ENCODE data around the gene ZBTB39.

DNA sequence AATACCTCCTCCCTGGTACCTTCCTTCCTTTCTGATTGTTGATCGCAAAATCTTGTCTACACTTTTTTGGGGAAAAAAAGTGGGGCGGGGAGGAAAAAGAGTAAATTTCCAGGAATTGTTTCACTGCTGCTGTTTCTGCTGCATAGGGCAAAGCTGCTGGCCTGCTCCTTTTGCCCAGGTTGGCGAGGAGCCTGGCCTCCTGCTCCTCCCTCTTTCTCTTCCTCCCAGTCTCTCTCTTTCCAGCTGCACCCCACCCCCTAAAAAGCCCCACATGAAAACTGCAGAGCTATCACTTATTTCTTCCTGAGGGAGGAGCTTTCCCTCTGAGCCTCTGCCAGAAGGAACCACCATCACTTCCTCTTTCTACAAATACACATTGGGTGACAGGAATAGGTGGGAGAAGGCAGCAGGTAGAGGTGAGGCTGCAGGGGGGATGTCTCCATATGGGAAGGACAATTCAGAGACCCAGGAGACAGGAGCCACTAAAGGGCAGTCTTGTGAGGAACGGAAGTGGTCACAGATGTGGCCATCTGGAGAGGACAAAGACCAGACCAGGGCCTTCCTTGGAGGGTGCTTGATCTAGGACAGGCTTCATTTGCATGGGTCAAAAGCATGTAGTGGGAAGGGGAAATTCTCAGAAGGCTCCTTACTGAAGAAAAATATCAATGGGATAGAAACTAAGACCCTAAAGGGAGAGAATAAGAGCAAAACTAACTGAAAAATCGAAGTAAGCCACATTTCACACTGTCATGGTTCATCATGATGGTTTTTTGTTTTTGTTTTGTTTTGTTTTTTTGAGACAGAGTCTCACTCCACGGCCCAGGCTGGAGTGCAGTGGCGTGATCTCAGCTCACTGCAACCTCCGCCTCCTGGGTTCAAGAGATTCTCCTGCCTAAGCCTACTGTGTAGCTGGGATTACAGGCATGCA, 14.8 kb downstream of the ZBTB39 start:
- TF ChIP-seq, protein P1, sequence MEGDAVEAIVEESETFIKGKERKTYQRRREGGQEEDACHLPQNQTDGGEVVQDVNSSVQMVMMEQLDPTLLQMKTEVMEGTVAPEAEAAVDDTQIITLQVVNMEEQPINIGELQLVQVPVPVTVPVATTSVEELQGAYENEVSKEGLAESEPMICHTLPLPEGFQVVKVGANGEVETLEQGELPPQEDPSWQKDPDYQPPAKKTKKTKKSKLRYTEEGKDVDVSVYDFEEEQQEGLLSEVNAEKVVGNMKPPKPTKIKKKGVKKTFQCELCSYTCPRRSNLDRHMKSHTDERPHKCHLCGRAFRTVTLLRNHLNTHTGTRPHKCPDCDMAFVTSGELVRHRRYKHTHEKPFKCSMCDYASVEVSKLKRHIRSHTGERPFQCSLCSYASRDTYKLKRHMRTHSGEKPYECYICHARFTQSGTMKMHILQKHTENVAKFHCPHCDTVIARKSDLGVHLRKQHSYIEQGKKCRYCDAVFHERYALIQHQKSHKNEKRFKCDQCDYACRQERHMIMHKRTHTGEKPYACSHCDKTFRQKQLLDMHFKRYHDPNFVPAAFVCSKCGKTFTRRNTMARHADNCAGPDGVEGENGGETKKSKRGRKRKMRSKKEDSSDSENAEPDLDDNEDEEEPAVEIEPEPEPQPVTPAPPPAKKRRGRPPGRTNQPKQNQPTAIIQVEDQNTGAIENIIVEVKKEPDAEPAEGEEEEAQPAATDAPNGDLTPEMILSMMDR (IDR thresholded peaks at IDR 0.05) = no peak
- TF ChIP-seq POLR2A (IDR thresholded peaks at IDR 0.05) = no peak
